GM18868 (cell line): ENCODE measurements around the gene ZNF90.
A peak's percentile ranks its signal among the peaks of the same experiment; 100 is the strongest.
"Not testable (repeated sequence)": the region's sequence is repeated elsewhere in the genome, so short reads cannot be mapped to it uniquely, and the experiment has no call there.

Source experiments
- ATAC-seq: cut with Tn5 transposase; IDR thresholded peaks from one replicate; pipeline ENCODE4 v1.9.1; 2021; ENCODE audit warnings: mild to moderate bottlenecking, moderate library complexity; ENCODE audit not compliant: unreplicated experiment

Gene ZNF90

GRCh38 chr19:20102097-20102496 lies 24.3 kb downstream of the ZNF90 start:
- no peak for ATAC-seq

GRCh38 chr19:20103091-20103740 lies 25.4 kb downstream of the ZNF90 start:
- no peak for ATAC-seq

- no peak for ATAC-seq
These were observed 29.5 kb downstream of the ZNF90 start for GRCh38 chr19:20107301-20107700.

GRCh38 chr19:20118064-20118839 lies 40.5 kb downstream of the ZNF90 start:
- ATAC-seq = not testable (repeated sequence)

GRCh38 chr19:20124879-20125278 lies 47.1 kb downstream of the ZNF90 start:
- ATAC-seq = no peak

- ATAC-seq = not testable (repeated sequence)
These were observed 55.1 kb downstream of the ZNF90 start for GRCh38 chr19:20132933-20133332.

- not testable (repeated sequence) for ATAC-seq
These were observed 59.9 kb downstream of the ZNF90 start for GRCh38 chr19:20137714-20138113.

- no peak for ATAC-seq
These were observed 73.9 kb downstream of the ZNF90 start for GRCh38 chr19:20151617-20152145.

GRCh38 chr19:20152506-20152905 lies 74.7 kb downstream of the ZNF90 start:
- not testable (repeated sequence) for ATAC-seq

- ATAC-seq = no peak
These were observed 75.5 kb downstream of the ZNF90 start for GRCh38 chr19:20153281-20153680.

- ATAC-seq = no peak
These were observed 76.8 kb downstream of the ZNF90 start for GRCh38 chr19:20154636-20155035.

- no peak for ATAC-seq
These were observed 85.0 kb downstream of the ZNF90 start for GRCh38 chr19:20162821-20163220.

GRCh38 chr19:20164456-20164855 lies 86.7 kb downstream of the ZNF90 start:
- ATAC-seq = no peak

- no peak for ATAC-seq
These were observed 88.3 kb downstream of the ZNF90 start for GRCh38 chr19:20165971-20166592.

GRCh38 chr19:20167020-20167644 lies 89.3 kb downstream of the ZNF90 start, which contains the start of gene ZNF486:
TSS of gene ZNF486 (plus strand) at chr19:20167214. CDS start at chr19:20167331, 117 bp downstream.
- peak; percentile 88 for ATAC-seq

- ATAC-seq = no peak
These were observed 89.9 kb downstream of the ZNF90 start for GRCh38 chr19:20167651-20168122.
